Neuron (in vitro differentiated cells): ENCODE data around the gene TUBGCP6.

Experiments used
- H2AFZ ChIP-seq: one replicate; pipeline ENCODE4 v1.6.1; 2013; ENCODE audit warnings: low read depth, mild to moderate bottlenecking, inconsistent platforms, low read length, moderate library complexity
- H3K27me3 ChIP-seq: one replicate; pipeline ENCODE4 v1.6.1; 2013; ENCODE audit warnings: low read length; ENCODE audit not compliant: insufficient read depth
- H3K36me3 ChIP-seq: one replicate; pipeline ENCODE4 v1.6.1; 2013; ENCODE audit warnings: low read length; ENCODE audit not compliant: insufficient read depth
- H3K4me1 ChIP-seq: one replicate; pipeline ENCODE4 v1.6.1; 2013; ENCODE audit warnings: low read length; ENCODE audit not compliant: insufficient read depth
- H3K4me3 ChIP-seq: 2 replicates; pipeline ENCODE4 v1.5.1; 2013; ENCODE audit warnings: mild to moderate bottlenecking, low read length, moderate library complexity
- H3K9me3 ChIP-seq: one replicate; pipeline ENCODE4 v1.6.1; 2013; ENCODE audit warnings: low read length

The TUBGCP6 gene

DNA sequence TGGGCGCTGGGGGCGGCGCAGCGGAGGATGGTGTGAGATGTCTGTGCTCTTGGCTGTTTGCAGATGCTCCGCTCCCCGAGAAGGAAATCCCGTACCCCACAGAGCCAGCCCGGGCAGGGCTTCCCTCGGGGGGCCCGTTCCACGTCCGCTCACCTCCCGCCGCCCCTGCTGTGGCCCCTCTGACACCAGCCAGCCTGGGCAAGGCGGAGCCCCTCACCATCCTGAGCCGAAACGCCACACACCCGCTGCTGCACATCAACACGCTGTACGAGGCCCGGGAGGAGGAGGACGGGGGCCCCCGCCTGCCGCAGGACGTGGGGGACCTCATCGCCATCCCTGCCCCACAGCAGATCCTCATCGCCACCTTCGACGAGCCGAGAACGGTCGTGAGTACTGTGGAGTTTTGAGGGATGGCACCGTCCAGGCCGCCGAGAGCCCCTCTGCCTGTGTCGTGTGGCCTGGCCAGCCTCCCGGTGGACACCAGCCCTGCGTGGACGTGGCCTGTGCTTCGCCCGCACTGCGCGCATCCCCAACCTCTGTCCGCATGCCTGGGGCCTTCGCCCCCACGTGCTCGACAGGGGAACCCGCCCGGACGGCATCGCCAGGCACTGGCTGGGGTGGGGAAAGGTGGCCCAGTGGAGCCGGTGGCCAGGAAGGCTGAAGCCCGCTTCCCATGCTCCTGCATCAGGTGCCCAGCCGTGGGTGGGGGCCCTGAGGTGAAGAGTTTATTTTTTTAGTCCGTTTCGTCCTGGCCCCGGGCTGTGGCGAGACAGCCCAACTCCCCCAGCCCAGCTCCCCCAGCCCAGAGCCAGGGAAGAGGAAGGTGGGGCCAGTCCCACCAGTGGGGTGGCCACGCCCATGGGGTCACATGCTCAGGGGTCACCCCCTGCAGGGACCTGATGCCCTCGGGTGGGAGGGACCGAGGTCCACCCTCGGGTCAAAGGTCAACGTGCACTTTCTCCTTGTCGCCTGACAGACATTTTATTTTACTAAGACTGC, 65.7 kb downstream of the TUBGCP6 start:
- Histone ChIP-seq H3K4me1 (no peaks in the 10 kb centered on the region), H3K9me3 (peaks cover 4% of the 10 kb centered on the region), H3K36me3 (no peaks in the 10 kb centered on the region)

DNA sequence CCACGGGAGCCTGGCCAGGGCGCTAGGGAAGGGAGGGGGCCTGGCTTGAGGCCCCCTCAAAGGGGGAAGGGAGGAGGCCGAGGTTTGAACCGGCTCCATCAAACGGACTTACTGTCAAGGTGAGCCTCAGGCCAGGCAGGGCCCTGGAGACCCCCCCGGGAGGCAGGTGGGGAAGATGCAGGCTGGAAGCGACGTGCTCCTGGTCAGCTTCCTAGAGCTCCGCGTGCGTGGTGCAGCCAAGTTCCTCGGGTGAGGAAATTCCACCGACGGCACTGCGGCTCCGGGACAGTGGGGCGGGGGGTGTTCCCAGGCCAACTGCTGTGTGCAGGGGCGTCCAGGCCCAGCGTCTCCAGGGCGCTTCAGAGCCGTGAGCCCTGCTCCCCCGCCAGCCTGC, 66.4 kb downstream of the TUBGCP6 start:
- no peaks in the 10 kb centered on the region for H3K36me3 ChIP-seq
- H3K27me3 ChIP-seq = peaks cover 6% of the 10 kb centered on the region
- peaks cover 4% of the 10 kb centered on the region for H3K9me3 ChIP-seq
- H3K4me3 ChIP-seq = no peak overlapping the region
- no peak overlapping the region for H2AFZ ChIP-seq
- H3K4me1 ChIP-seq = no peaks in the 10 kb centered on the region

More for the DNA sequence above, 65.7 kb downstream of the TUBGCP6 start:
- H2AFZ ChIP-seq = no peak overlapping the region
- no peaks in the 10 kb centered on the region for H3K27me3 ChIP-seq
- no peak overlapping the region for H3K4me3 ChIP-seq

GRCh38 chr22:50177537-50178470, 67.0 kb downstream of the TUBGCP6 start:
- no peak overlapping the region for H3K4me3 ChIP-seq
- H3K36me3 ChIP-seq = no peaks in the 10 kb centered on the region
- peaks cover 9% of the 10 kb centered on the region for H3K27me3 ChIP-seq
- H3K4me1 ChIP-seq = no peaks in the 10 kb centered on the region
- H2AFZ ChIP-seq = no peak overlapping the region
- peaks cover 4% of the 10 kb centered on the region for H3K9me3 ChIP-seq

DNA sequence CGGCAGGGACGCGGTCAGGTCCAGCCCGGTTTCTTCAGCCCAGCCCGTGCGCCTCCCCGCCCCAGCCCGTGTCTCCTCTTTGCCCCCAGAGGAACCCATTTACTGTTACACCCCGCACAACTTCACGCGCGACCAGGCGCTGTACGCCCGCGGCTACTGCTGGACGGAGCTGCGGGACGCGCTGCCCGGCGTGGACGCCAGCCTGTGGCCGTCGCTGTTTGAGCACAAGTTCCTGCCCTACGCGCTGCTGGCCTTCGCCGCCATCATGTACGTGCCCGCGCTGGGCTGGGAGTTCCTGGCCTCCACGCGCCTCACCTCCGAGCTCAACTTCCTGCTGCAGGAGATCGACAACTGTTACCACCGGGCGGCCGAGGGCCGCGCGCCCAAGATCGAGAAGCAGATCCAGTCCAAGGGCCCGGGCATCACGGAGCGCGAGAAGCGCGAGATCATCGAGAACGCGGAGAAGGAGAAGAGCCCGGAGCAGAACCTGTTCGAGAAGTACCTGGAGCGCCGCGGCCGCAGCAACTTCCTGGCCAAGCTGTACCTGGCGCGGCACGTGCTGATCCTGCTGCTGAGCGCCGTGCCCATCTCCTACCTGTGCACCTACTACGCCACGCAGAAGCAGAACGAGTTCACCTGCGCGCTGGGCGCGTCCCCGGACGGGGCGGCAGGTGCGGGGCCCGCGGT, 67.8 kb downstream of the TUBGCP6 start:
- H3K4me3 ChIP-seq = no peak overlapping the region

GRCh38 chr22:50175921-50176849, 68.6 kb downstream of the TUBGCP6 start:
- Histone ChIP-seq H2AFZ (no peak overlapping the region), H3K9me3 (peaks cover 4% of the 10 kb centered on the region), H3K4me1 (no peaks in the 10 kb centered on the region), H3K4me3 (no peak overlapping the region), H3K36me3 (no peaks in the 10 kb centered on the region), H3K27me3 (peaks cover 22% of the 10 kb centered on the region)

More for the DNA sequence above, 67.8 kb downstream of the TUBGCP6 start:
- H3K9me3 ChIP-seq = peaks cover 4% of the 10 kb centered on the region
- no peaks in the 10 kb centered on the region for H3K36me3 ChIP-seq
- H2AFZ ChIP-seq = no peak overlapping the region
- no peaks in the 10 kb centered on the region for H3K4me1 ChIP-seq
- H3K27me3 ChIP-seq = peaks cover 14% of the 10 kb centered on the region

- H3K4me1 ChIP-seq = peaks cover 2% of the 10 kb centered on the region
- no peaks in the 10 kb centered on the region for H3K36me3 ChIP-seq
- H3K4me3 ChIP-seq = no peak overlapping the region
- peaks cover 4% of the 10 kb centered on the region for H3K9me3 ChIP-seq
- H3K27me3 ChIP-seq = peaks cover 28% of the 10 kb centered on the region
- H2AFZ ChIP-seq = no peak overlapping the region
Observed at GRCh38 chr22:50175191-50175461, 69.7 kb downstream of the TUBGCP6 start.

GRCh38 chr22:50174382-50175190, 70.2 kb downstream of the TUBGCP6 start:
- no peak overlapping the region for H3K4me3 ChIP-seq
- peaks cover 2% of the 10 kb centered on the region for H3K4me1 ChIP-seq
- no peaks in the 10 kb centered on the region for H3K36me3 ChIP-seq
- H2AFZ ChIP-seq = no peak overlapping the region
- peaks cover 4% of the 10 kb centered on the region for H3K9me3 ChIP-seq
- peaks cover 28% of the 10 kb centered on the region for H3K27me3 ChIP-seq

DNA sequence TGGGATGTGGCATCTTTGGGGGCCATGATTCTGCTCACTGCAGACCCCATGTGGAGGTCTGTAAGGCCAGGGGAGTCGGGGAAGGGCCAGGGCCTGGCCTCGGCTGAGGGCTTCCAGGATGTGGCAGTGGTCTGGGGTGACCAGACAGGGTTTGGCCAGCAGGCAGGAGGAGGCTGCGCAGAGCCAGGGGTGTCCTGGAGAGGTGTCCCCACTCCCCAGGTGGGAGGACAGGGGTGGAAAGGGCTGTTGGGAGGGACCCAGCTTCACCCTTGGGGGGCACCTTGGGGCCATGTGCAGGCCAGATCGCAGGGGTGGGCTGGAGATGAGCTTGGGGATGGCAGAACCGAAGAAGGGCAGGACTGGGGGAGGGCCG, 70.9 kb downstream of the TUBGCP6 start:
- Histone ChIP-seq H2AFZ (no peak overlapping the region), H3K4me3 (no peak overlapping the region), H3K27me3 (peaks cover 33% of the 10 kb centered on the region), H3K4me1 (peaks cover 6% of the 10 kb centered on the region), H3K9me3 (peaks cover 4% of the 10 kb centered on the region), H3K36me3 (no peaks in the 10 kb centered on the region)

- H3K36me3 ChIP-seq = no peaks in the 10 kb centered on the region
Observed at GRCh38 chr22:50173311-50173982, 71.4 kb downstream of the TUBGCP6 start.

GRCh38 chr22:50171965-50172421, 72.8 kb downstream of the TUBGCP6 start:
- no peaks in the 10 kb centered on the region for H3K9me3 ChIP-seq
- no peak overlapping the region for H2AFZ ChIP-seq
- peaks cover 35% of the 10 kb centered on the region for H3K27me3 ChIP-seq
- peaks cover 6% of the 10 kb centered on the region for H3K4me1 ChIP-seq
- no peak overlapping the region for H3K4me3 ChIP-seq
- H3K36me3 ChIP-seq = no peaks in the 10 kb centered on the region

More at GRCh38 chr22:50173311-50173982, 71.4 kb downstream of the TUBGCP6 start:
- peaks cover 35% of the 10 kb centered on the region for H3K27me3 ChIP-seq
- H3K4me3 ChIP-seq = no peak overlapping the region
- H3K9me3 ChIP-seq = peaks cover 4% of the 10 kb centered on the region
- H3K4me1 ChIP-seq = peaks cover 6% of the 10 kb centered on the region
- no peak overlapping the region for H2AFZ ChIP-seq
